GM12891 (cell line): Measurements from ENCODE around the gene PARVB.
A peak's percentile ranks its signal among the peaks of the same experiment; 100 is the strongest.

ENCODE experiments used
- DNase-seq: peaks from one replicate; pipeline ENCODE4 v3.0.0; 2011; ENCODE audit warnings: low spot score; ENCODE audit not compliant: insufficient read length
- FAIRE-seq: peaks from 2 replicates; lab custom pipeline; 2011; peaks lifted over from hg19 to GRCh38; lab: Jason Lieb, UNC
- PAX5 ChIP-seq: IDR thresholded peaks from 2 replicates; pipeline ENCODE4 v1.6.1; 2011; ENCODE audit warnings: low read length, moderate library complexity, mild to moderate bottlenecking; ENCODE audit not compliant: insufficient read depth, severe bottlenecking
- POLR2A ChIP-seq: IDR thresholded peaks from 2 replicates; pipeline ENCODE4 v1.6.1; 2011; ENCODE audit warnings: low read depth, low read length, control low read depth
- POLR2AphosphoS5 ChIP-seq: IDR thresholded peaks from 2 replicates; pipeline ENCODE4 v1.6.1; 2011; ENCODE audit warnings: low read depth, low read length, control low read depth
- POU2F2 ChIP-seq: IDR thresholded peaks from 2 replicates; pipeline ENCODE4 v1.6.1; 2011; ENCODE audit warnings: low read depth, mild to moderate bottlenecking, control low read depth, low read length, moderate library complexity
- SPI1 ChIP-seq: IDR thresholded peaks from 2 replicates; pipeline ENCODE4 v1.6.1; 2011; ENCODE audit warnings: low read depth, low read length, control low read depth
- TAF1 ChIP-seq: IDR thresholded peaks from 2 replicates; pipeline ENCODE4 v1.6.1; 2011; ENCODE audit warnings: low read depth, low read length, control low read depth

The PARVB gene

DNA sequence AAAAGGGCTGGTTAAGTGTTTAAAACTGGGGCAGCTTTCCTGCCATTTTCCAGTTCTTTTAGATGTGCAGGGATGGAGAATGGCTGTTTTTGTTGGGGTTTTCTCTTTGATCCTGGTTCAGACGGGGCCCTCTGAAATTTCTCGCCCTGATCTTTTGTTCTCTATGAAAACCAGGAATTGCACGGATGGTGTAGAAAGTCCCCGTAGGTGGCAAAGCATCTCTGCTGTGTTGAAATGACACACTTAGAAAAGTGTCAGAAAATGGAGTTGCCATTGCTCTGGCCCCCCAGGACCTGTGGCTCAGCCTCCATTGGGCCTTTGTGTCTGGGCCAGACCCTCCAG, 63.0 kb downstream of the PARVB start:
- DNase-seq (no peak), FAIRE-seq (no peak)
- no peak for TF ChIP-seq POLR2A
- TF ChIP-seq POU2F2, result no peak
- TF ChIP-seq SPI1, result no peak
- TF ChIP-seq POLR2AphosphoS5, result no peak
- TF ChIP-seq TAF1, result no peak
- TF ChIP-seq PAX5, result no peak

DNA sequence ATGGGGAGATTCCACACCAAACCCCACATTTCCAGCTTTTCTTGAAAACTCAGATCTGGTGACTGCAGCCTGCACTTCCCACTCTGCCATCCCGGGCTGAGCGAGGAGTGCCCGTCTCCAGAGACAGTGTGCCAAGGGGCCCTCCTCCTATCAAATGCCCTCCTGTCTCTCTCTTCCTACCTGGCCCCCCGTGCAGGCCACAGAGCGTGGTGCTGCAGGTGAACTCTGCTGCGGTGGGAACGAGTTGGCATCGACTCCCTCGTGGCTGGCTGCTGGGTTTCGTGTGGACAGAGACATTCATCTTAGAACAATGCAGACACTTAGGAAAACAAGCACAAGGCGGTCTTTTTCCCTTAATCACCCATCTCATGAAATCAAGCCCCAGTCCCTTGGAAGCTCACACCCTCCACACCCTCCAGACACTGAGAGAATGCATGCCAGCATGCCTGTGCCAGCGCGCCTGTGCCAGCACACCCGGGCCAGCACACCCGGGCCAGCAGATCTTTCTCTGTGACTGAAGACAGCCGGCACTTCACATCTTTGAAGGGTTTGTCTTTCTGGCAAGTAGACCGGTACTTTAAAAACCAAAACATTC, 65.0 kb downstream of the PARVB start:
- FAIRE-seq, result no peak
- DNase-seq, result no peak
- TF ChIP-seq TAF1 (no peak), PAX5 (no peak), POU2F2 (no peak), POLR2A (no peak), POLR2AphosphoS5 (no peak), SPI1 (no peak)

- FAIRE-seq (no peak), DNase-seq (no peak)
- TF ChIP-seq POLR2AphosphoS5 (no peak), PAX5 (no peak), SPI1 (no peak), TAF1 (no peak), POLR2A (no peak), POU2F2 (no peak)
Observed at GRCh38 chr22:44089717-44090570, 65.8 kb downstream of the PARVB start.

GRCh38 chr22:44090571-44090905, 66.4 kb downstream of the PARVB start:
- no peak for FAIRE-seq
- TF ChIP-seq POLR2AphosphoS5, result no peak
- no peak for TF ChIP-seq POU2F2
- TF ChIP-seq PAX5, result no peak
- TF ChIP-seq POLR2A, result no peak
- no peak for TF ChIP-seq SPI1
- no peak for TF ChIP-seq TAF1
- no peak for DNase-seq

DNA sequence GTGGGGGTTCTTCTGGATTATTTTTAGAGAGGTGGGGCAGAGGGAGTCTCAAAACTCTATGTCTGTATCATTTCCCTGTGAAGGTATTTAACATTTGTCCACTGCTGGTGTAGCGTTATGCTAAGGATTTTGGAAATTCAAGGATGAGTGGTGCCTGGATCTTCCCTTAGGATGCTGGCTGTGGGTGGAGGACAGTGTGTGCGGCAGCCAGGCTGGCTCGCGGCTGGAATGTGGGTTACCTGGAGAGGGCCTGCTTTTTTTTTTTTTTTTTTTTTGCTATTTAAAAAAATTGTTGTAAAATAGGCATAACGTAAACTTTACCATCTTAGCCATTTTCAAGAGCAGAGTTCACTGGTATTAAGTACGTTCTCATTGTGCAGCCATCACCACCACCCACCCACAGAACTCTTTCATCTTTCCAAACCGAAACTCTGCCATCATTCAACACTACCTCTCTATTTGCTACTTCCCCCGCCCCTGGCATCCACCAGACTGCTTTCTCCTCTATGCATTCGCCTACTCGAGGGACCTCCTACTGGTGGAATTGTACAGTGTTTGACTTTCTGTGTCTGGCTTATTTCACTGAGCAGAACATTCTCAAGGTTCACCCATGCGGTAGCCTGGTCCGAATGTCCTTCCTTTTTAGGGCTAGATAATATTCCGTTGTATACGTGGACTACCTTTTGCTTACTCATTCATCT, 67.1 kb downstream of the PARVB start:
- no peak for DNase-seq
- FAIRE-seq, result peak; percentile 52
- TF ChIP-seq TAF1 (no peak), SPI1 (no peak), POLR2A (no peak), POLR2AphosphoS5 (no peak), PAX5 (no peak), POU2F2 (no peak)

GRCh38 chr22:44091751-44092150, 67.6 kb downstream of the PARVB start:
- FAIRE-seq (no peak), DNase-seq (no peak)
- TF ChIP-seq POLR2AphosphoS5 (no peak), SPI1 (no peak), POU2F2 (no peak), POLR2A (no peak), TAF1 (no peak), PAX5 (no peak)

GRCh38 chr22:44092636-44093220, 68.6 kb downstream of the PARVB start:
- TF ChIP-seq PAX5, result no peak
- no peak for DNase-seq
- no peak for FAIRE-seq

- DNase-seq (no peak), FAIRE-seq (no peak)
- TF ChIP-seq SPI1 (no peak), POLR2A (no peak), TAF1 (no peak), POU2F2 (no peak)
Observed at GRCh38 chr22:44093791-44094190, 69.7 kb downstream of the PARVB start.

DNA sequence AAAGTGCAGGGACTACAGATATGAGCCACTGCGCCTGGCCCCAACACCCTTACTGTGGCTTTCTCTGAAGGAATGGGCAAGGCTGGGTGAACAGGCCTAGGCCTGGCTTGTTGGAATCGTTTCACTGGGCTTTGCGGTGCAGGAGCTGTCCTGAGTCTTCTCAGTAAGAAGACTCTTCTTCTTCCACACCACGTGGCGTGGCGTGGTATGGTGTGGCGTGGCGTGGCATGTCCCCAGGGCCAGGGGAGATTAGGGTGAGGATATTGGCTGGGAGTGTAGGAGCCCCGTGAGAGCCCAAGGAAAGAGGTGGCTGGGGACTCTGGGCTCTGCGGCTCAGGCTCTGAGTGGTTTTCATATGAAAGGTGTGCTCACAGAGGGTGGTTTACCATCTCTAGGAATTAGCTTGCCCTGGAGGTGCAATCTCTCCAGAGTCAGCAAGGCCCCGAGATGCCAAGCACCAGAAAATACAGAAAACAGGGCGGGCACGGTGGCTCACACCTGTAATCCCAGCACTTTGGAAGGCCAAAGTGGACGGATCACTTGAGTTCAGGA, 70.7 kb downstream of the PARVB start:
- FAIRE-seq (no peak), DNase-seq (no peak)
- TF ChIP-seq POLR2AphosphoS5 (no peak), TAF1 (no peak), POU2F2 (no peak), POLR2A (no peak), SPI1 (no peak), PAX5 (no peak)

DNA sequence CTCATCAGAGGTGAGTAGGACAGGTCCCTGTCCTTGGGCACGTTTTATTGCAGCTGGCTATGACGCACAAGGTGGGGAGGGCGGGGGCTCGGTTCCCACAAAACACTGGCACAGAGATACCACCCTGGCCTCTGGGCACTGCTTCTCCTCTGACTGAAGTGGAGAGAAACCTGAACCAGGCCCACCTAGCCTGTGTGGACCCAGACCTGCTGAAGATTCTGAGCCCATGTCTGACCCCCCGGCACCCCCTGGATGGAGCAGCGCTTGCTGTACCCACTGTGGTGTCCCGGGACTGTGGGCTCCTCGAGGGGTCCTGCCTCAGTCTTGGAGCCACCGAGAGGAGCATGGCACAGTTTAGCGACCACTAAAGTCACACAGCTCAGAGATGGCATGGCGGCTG, 72.6 kb downstream of the PARVB start:
- no peak for FAIRE-seq

More for the DNA sequence above, 72.6 kb downstream of the PARVB start:
- DNase-seq, result no peak
- TF ChIP-seq TAF1 (no peak), POLR2A (no peak), POLR2AphosphoS5 (no peak), POU2F2 (no peak), SPI1 (no peak), PAX5 (no peak)
